Measurements from ENCODE around the gene GAD1.

Gene GAD1

DNA sequence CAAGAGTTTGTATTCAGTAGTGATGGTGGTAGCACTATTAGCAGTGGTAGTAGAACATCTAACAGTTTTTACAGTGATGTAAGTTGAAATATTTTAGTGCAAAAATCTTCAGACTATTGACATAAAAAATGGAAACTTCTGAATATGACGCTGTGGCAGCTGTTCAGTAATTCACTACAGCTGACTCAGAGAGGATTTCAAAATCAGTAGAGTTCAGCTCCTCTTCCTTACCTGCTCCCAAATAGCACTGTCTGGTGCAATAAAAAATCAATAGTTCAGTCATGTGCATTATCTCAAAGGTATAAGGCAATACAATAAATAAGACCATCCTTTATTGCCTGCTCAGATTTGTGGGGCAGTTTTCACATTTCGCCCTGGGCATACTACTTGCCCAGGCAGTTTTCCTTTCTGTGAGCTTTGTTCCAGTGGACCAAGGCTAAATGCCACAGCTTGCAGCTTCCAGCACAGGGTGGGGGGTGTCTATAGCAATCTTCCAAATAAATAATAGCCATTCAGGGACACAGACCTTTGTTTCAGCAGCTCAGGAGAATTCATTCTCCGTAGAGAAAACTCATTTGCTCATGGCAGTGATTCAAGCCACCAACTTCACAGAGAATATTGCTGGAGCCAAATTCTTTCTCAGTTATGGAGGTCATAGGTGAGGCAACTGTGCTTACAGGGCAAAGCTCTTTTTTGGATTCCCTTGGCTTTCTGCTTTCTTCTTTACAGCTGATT lies 78.5 kb downstream of the GAD1 start:
- no peak for DNase-seq (ENCODE audit: low read depth)

DNA sequence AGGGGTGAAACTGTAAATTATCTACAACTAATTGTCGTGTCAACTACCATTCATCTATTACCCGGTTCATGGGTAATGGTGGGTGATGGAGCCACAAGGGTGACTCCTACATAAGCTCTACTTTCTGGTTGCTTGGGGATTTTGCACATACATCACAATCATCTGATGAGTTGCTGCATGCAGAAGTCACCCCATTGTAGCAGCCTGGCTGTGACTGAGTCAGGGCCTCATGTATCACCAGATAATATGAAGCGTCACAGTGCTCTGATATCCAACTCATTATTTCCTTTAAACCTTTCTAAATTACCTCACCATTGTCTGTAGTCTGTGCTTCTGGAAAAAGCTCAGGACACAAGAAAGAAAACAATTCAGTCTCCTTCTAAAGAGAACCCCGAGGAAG lies 79.9 kb downstream of the GAD1 start:
- DNase-seq (ENCODE audit: low read depth) = no peak

DNA sequence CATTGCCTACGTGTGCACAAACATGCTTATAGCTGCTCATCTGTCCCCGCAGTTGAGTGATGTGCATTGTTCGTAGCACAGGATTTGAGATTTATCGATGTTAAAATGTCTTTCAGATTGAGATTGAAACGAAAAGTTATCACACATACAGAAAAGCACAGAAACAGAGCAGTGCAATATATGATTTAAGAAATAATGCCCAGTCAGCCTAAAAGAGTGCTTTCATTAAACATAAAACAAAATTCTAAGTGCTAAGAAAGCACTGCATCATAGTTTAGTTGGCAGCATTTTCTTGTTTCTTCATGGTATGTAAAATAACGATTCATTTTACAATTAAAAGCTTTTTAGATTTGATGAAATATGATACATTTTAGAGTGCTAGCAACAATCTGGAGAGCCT lies 80.4 kb downstream of the GAD1 start:
- DNase-seq (ENCODE audit: low read depth) = no peak

DNA sequence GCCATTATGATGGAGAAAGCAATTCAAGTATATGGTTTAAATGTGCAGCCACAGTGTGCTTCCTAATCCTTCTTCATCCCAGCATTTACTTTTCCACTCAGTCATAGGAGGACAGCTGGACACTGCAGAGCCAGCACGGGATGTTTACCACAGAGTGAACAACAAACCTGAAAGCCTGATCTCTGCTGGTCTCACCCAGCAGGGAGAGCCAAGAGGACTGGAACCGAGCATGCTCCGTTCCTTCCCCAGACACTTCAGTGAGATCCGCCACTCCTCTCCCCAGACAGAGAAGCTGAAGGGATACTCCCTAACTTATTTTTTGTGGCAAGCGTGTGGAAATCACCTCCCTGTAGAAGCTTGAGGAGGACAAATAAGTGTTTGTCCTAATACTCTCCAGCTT lies 89.2 kb downstream of the GAD1 start:
- no peak for DNase-seq (ENCODE audit: low read depth)
